HG03196 (cell line): ENCODE results near the gene HEYL.

Source experiments
- ATAC-seq: cut with Tn5 transposase; IDR thresholded peaks from one replicate; pipeline ENCODE4 v1.9.1; 2021; ENCODE audit not compliant: unreplicated experiment

The HEYL gene

GRCh38 chr1:39642796-39643195, 3.4 kb upstream of the HEYL start:
- no peak for ATAC-seq

GRCh38 chr1:39640861-39641260, 1.4 kb upstream of the HEYL start:
- ATAC-seq, result no peak

GRCh38 chr1:39638965-39639304, 508 bp downstream of the HEYL start:
- ATAC-seq, result no peak

- no peak for ATAC-seq
Observed at GRCh38 chr1:39637361-39637760, 2.1 kb downstream of the HEYL start.

- no peak for ATAC-seq
Observed at GRCh38 chr1:39635871-39636210, 3.6 kb downstream of the HEYL start.

GRCh38 chr1:39635205-39635870, 4.1 kb downstream of the HEYL start:
- ATAC-seq, result no peak

- ATAC-seq, result no peak
Observed at GRCh38 chr1:39633422-39633821, 6.0 kb downstream of the HEYL start.

- no peak for ATAC-seq
Observed at GRCh38 chr1:39632682-39633417, 6.6 kb downstream of the HEYL start.

GRCh38 chr1:39632323-39632681, 7.1 kb downstream of the HEYL start:
- no peak for ATAC-seq

- ATAC-seq, result no peak
Observed at GRCh38 chr1:39631361-39632322, 7.8 kb downstream of the HEYL start.

GRCh38 chr1:39628807-39629350, 10.6 kb downstream of the HEYL start:
- ATAC-seq, result no peak

- no peak for ATAC-seq
Observed at GRCh38 chr1:39626646-39627045, 12.8 kb downstream of the HEYL start.

- ATAC-seq, result no peak
Observed at GRCh38 chr1:39625462-39626273, 13.8 kb downstream of the HEYL start.

- ATAC-seq, result no peak
Observed at GRCh38 chr1:39625009-39625408, 14.4 kb downstream of the HEYL start.

- ATAC-seq, result no peak
Observed at GRCh38 chr1:39623053-39623452, 16.4 kb downstream of the HEYL start.

GRCh38 chr1:39622427-39622826, 17.0 kb downstream of the HEYL start:
- no peak for ATAC-seq

- ATAC-seq, result no peak
Observed at GRCh38 chr1:39620659-39621165, 18.7 kb downstream of the HEYL start.

- no peak for ATAC-seq
Observed at GRCh38 chr1:39617488-39618049, 21.9 kb downstream of the HEYL start.

- no peak for ATAC-seq
Observed at GRCh38 chr1:39615086-39615673, 24.3 kb downstream of the HEYL start.

GRCh38 chr1:39614488-39614887, 25.0 kb downstream of the HEYL start:
- ATAC-seq, result no peak
